ENCODE measurements around the gene RTKN. TPM values are rescaled to one million over a fixed set of nuclear protein-coding genes. Genes with fewer than 3 reads are reported as not detected.

Gene RTKN
- polyA plus RNA-seq, 4 donors = 51.1 to 94.1 (median 69.7) TPM

DNA sequence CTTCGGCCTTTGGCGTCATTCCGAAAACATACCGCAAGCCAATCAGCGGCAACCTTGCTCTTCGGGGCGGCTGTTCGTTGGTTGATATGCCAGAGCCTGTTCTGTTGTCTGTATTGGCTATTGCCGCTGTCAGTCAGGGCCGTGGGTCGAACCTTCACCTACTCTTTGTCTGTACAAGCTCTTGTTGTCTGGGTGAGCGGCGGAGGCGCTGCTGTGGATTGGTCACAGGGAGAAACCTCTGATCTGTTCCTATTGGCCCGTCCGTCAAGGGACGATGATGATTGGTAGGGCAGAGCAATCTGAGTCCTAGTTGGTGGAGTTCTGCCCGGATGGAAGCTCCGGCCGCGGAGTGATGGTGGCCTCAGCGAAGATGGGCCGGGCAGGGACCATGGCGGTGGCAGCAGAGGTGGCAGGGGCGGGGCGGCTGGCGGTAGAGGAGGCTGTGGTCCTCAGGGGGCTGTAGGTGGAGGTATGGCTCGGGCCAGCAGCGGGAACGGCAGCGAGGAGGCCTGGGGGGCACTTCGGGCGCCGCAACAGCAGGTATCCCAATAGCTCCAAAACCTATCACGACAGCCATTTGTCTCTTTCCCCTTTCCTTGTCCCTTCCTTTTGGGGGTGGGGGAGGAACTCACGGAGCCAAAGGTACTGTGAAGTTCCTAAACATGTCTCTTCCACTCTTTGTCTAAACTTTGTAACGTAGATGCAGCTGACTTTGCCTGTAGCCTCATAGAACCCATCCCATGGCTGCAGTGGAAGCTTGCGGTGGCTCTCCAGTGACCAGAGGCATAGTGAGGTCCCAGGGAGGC lies 16.6 kb upstream of the RTKN start, which contains the start of gene WBP1:
WBP1 (plus strand) TSS at position 307 of the 806 bp plus-strand sequence; CDS start at position 472, 165 bp downstream.
- H3K4me3 ChIP-seq (ENCODE audit: low read depth in 1 of 3, low read length in 3 of 3) = peak within 1 kb of the TSS; percentile 39 to 92 (median 72)
- DNase-seq (peak; percentile 100), FAIRE-seq (peak; percentile 70)
- H3K36me3 ChIP-seq (ENCODE audit: control insufficient read depth in 3 of 3, insufficient read depth in 2 of 3, low read depth in 1 of 3, low read length in 3 of 3) = peaks cover 3 to 32% (median 7%) of the 10 kb centered on the region in 3 donors
- no peaks in the 10 kb centered on the region for H3K9me3 ChIP-seq (ENCODE audit: control insufficient read depth in 2 of 2, insufficient read depth in 1 of 2, low read depth in 1 of 2, low read length in 1 of 2)
- no peaks in the 10 kb centered on the region for H3K27me3 ChIP-seq (ENCODE audit: control insufficient read depth in 3 of 3, insufficient read depth in 3 of 3, low read length in 3 of 3)
- WGBS, 3 donors = 0 to 1% (median 0%) methylated on average over 32 to 38 of the region's 38 CpGs
- peak within 1 kb of the TSS; percentile 92 to 98 (median 97) for H3K27ac ChIP-seq (ENCODE audit: low read depth in 1 of 3, low read length in 2 of 3)
- peaks cover 3 to 44% (median 9%) of the 10 kb centered on the region in 3 donors for H3K4me1 ChIP-seq (ENCODE audit: control insufficient read depth in 3 of 3, insufficient read depth in 2 of 3, low read depth in 1 of 3, low read length in 2 of 3)

DNA sequence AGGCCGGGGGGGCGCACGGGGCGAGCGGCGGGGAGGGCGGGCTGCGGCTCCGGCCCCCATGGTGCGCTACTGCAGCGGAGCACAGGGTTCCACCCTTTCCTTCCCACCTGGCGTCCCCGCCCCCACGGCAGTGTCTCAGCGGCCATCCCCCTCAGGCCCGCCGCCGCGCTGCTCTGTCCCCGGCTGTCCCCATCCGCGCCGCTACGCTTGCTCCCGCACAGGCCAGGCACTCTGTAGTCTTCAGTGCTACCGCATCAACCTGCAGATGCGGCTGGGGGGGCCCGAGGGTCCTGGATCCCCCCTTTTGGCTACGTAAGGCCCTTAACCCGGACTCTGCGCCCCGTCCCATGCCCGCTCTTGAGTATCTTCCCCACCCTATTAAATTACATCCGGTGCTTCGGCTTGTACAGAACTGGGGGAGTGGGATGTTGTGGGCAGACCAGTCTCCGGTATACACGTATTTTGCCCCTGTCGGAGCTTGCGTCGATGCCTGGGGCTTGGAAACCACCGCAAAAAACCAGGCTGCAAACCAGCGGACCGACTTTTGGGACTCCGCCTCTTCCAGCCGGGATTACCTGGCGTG lies 15.9 kb upstream of the RTKN start:
- WGBS, 3 donors = 0 to 1% (median 0%) methylated on average over 36 to 46 of the region's 46 CpGs
- Histone ChIP-seq H3K9me3 (ENCODE audit: control insufficient read depth in 2 of 2, insufficient read depth in 1 of 2, low read depth in 1 of 2, low read length in 1 of 2) (no peaks in the 10 kb centered on the region), H3K27ac (ENCODE audit: low read depth in 1 of 3, low read length in 2 of 3) (peak overlapping the region; percentile 92 to 98 (median 97)), H3K27me3 (ENCODE audit: control insufficient read depth in 3 of 3, insufficient read depth in 3 of 3, low read length in 3 of 3) (no peaks in the 10 kb centered on the region), H3K4me3 (ENCODE audit: low read depth in 1 of 3, low read length in 3 of 3) (peak overlapping the region; percentile 39 to 92 (median 67)), H3K36me3 (ENCODE audit: control insufficient read depth in 3 of 3, insufficient read depth in 2 of 3, low read depth in 1 of 3, low read length in 3 of 3) (peaks cover 1 to 26% (median 7%) of the 10 kb centered on the region in 3 donors), H3K4me1 (ENCODE audit: control insufficient read depth in 3 of 3, insufficient read depth in 2 of 3, low read depth in 1 of 3, low read length in 2 of 3) (peaks cover 3 to 37% (median 8%) of the 10 kb centered on the region in 3 donors)
- FAIRE-seq (no peak), DNase-seq (peak in 1 of 2 donors; percentile 66)

- Histone ChIP-seq H3K9me3 (ENCODE audit: control insufficient read depth in 2 of 2, insufficient read depth in 1 of 2, low read depth in 1 of 2, low read length in 1 of 2) (no peaks in the 10 kb centered on the region), H3K36me3 (ENCODE audit: control insufficient read depth in 3 of 3, insufficient read depth in 2 of 3, low read depth in 1 of 3, low read length in 3 of 3) (peaks cover 0 to 21% (median 3%) of the 10 kb centered on the region in 3 donors), H3K27me3 (ENCODE audit: control insufficient read depth in 3 of 3, insufficient read depth in 3 of 3, low read length in 3 of 3) (no peaks in the 10 kb centered on the region), H3K27ac (ENCODE audit: low read depth in 1 of 3, low read length in 2 of 3) (peak overlapping the region; percentile 86 to 98 (median 97)), H3K4me1 (ENCODE audit: control insufficient read depth in 3 of 3, insufficient read depth in 2 of 3, low read depth in 1 of 3, low read length in 2 of 3) (peaks cover 3 to 34% (median 6%) of the 10 kb centered on the region in 3 donors), H3K4me3 (ENCODE audit: low read depth in 1 of 3, low read length in 3 of 3) (peak overlapping the region; percentile 39 to 92 (median 67))
- FAIRE-seq = no peak
- 1% methylated on average over 27 of the region's 27 CpGs for WGBS, 3 donors
- DNase-seq = no peak
These were observed 15.4 kb upstream of the RTKN start for GRCh38 chr2:74457129-74457548.

DNA sequence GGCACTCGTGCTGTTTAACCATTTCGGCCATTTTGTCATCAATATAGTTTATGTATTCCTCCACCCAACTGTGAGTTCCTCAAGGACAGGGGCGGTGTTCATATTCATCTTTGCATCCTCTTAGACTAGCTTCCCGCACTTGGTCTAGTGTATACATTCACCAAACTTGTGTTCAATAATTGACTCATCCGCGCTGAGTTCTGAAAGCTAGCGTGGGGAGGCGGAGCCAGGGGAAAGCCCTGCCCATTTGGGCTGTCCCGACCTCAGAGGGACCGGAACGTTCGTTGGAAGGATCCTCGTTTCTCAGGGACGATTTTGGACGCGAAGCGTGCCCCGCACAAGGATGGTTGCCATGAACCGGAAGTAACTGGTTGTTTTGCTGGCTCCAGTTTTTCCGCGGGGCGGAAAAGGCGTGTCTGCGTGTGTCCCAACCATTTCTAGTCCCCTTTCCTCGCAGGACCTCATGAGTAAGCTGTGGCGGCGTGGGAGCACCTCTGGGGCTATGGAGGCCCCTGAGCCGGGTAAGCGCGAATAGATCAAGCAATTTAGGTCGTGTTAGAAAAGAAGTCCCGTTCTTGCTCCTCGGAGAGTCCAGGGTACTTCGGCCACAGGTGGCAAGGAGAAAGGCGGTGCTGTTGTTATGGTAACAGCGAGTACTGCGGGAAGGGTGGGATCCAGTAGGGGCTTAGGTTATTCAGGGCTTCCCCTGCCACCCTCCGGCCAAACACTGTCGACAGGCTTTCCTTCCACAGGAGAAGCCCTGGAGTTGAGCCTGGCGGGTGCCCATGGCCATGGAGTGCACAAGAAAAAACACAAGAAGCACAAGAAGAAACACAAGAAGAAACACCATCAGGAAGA lies 13.1 kb upstream of the RTKN start, which contains the start of gene INO80B:
INO80B (plus strand) TSS at position 434 of the 858 bp plus-strand sequence; CDS start at position 464, 30 bp downstream.
- Histone ChIP-seq H3K9me3 (ENCODE audit: control insufficient read depth in 2 of 2, insufficient read depth in 1 of 2, low read depth in 1 of 2, low read length in 1 of 2) (no peaks in the 10 kb centered on the region), H3K4me3 (ENCODE audit: low read depth in 1 of 3, low read length in 3 of 3) (peak within 1 kb of the TSS; percentile 50 to 89 (median 55)), H3K27me3 (ENCODE audit: control insufficient read depth in 3 of 3, insufficient read depth in 3 of 3, low read length in 3 of 3) (no peaks in the 10 kb centered on the region), H3K4me1 (ENCODE audit: control insufficient read depth in 3 of 3, insufficient read depth in 2 of 3, low read depth in 1 of 3, low read length in 2 of 3) (peaks cover 3 to 34% (median 6%) of the 10 kb centered on the region in 3 donors), H3K36me3 (ENCODE audit: control insufficient read depth in 3 of 3, insufficient read depth in 2 of 3, low read depth in 1 of 3, low read length in 3 of 3) (peaks cover 0 to 4% (median 0%) of the 10 kb centered on the region in 3 donors), H3K27ac (ENCODE audit: low read depth in 1 of 3, low read length in 2 of 3) (peak within 1 kb of the TSS; percentile 3 to 53 (median 42))
- FAIRE-seq (no peak), DNase-seq (peak; percentile 99)
- WGBS, 3 donors = 0 to 1% (median 1%) methylated on average over 40 of the region's 40 CpGs

- Histone ChIP-seq H3K27ac (ENCODE audit: low read depth in 1 of 3, low read length in 2 of 3) (no peak overlapping the region), H3K36me3 (ENCODE audit: control insufficient read depth in 3 of 3, insufficient read depth in 2 of 3, low read depth in 1 of 3, low read length in 3 of 3) (no peaks in the 10 kb centered on the region), H3K4me1 (ENCODE audit: control insufficient read depth in 3 of 3, insufficient read depth in 2 of 3, low read depth in 1 of 3, low read length in 2 of 3) (peaks cover 3 to 15% (median 3%) of the 10 kb centered on the region in 3 donors), H3K27me3 (ENCODE audit: control insufficient read depth in 3 of 3, insufficient read depth in 3 of 3, low read length in 3 of 3) (no peaks in the 10 kb centered on the region), H3K9me3 (ENCODE audit: control insufficient read depth in 2 of 2, insufficient read depth in 1 of 2, low read depth in 1 of 2, low read length in 1 of 2) (no peaks in the 10 kb centered on the region), H3K4me3 (ENCODE audit: low read depth in 1 of 3, low read length in 3 of 3) (no peak overlapping the region)
- WGBS, 3 donors = 81 to 85% (median 83%) methylated on average over 3 of the region's 3 CpGs
- FAIRE-seq = no peak
- no peak for DNase-seq
These were observed 8.9 kb upstream of the RTKN start for GRCh38 chr2:74450570-74451190.

GRCh38 chr2:74448771-74449170 lies 7.0 kb upstream of the RTKN start:
- no peaks in the 10 kb centered on the region for H3K27me3 ChIP-seq (ENCODE audit: control insufficient read depth in 3 of 3, insufficient read depth in 3 of 3, low read length in 3 of 3)
- H3K4me3 ChIP-seq (ENCODE audit: low read depth in 1 of 3, low read length in 3 of 3) = no peak overlapping the region
- H3K36me3 ChIP-seq (ENCODE audit: control insufficient read depth in 3 of 3, insufficient read depth in 2 of 3, low read depth in 1 of 3, low read length in 3 of 3) = no peaks in the 10 kb centered on the region
- no peak overlapping the region for H3K27ac ChIP-seq (ENCODE audit: low read depth in 1 of 3, low read length in 2 of 3)
- 79 to 84% (median 83%) methylated on average over 2 of the region's 2 CpGs for WGBS, 3 donors
- no peak for DNase-seq
- peaks cover 0 to 12% (median 0%) of the 10 kb centered on the region in 3 donors for H3K4me1 ChIP-seq (ENCODE audit: control insufficient read depth in 3 of 3, insufficient read depth in 2 of 3, low read depth in 1 of 3, low read length in 2 of 3)
- no peak for FAIRE-seq
- H3K9me3 ChIP-seq (ENCODE audit: control insufficient read depth in 2 of 2, insufficient read depth in 1 of 2, low read depth in 1 of 2, low read length in 1 of 2) = no peaks in the 10 kb centered on the region

DNA sequence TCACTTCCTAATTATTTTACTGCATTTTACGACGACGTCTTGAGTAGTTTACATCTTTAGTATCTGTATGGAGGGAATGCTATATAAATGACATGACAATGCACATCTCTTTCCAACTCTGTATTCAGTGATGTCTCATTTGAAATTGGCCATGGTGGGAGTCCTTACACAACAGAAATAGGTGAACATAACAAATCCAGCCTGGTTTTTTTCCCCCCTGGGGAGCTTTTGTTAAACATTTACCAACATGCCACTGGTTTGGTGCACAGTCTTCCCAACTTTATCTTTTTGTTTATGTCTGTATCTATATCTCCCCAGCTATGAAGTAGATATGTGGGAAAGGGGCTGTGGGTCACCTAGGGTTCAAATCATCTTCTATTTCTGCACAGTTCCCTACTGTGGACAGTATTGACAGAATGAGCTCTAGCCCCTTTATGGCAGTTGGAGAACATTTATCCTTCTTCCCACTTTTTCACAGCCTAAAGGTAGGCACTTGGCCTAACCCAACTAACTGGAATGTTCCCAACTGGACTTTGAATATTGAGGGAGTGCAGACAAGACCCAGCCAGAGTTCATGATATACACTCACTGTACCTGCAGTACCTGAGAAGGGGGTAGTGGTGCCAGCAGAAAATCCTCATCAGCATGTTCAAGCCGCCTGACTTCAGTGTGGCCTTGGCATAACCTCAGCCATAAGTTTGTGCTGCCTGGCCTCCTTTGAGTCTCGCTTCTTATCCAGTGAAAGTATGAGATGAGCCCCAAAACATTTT lies 5.7 kb upstream of the RTKN start:
- Histone ChIP-seq H3K4me1 (ENCODE audit: control insufficient read depth in 3 of 3, insufficient read depth in 2 of 3, low read depth in 1 of 3, low read length in 2 of 3) (peaks cover 0 to 17% (median 0%) of the 10 kb centered on the region in 3 donors), H3K36me3 (ENCODE audit: control insufficient read depth in 3 of 3, insufficient read depth in 2 of 3, low read depth in 1 of 3, low read length in 3 of 3) (no peaks in the 10 kb centered on the region), H3K9me3 (ENCODE audit: control insufficient read depth in 2 of 2, insufficient read depth in 1 of 2, low read depth in 1 of 2, low read length in 1 of 2) (no peaks in the 10 kb centered on the region), H3K27ac (ENCODE audit: low read depth in 1 of 3, low read length in 2 of 3) (peak overlapping the region in 2 of 3 donors; percentile 6 to 47), H3K27me3 (ENCODE audit: control insufficient read depth in 3 of 3, insufficient read depth in 3 of 3, low read length in 3 of 3) (no peaks in the 10 kb centered on the region), H3K4me3 (ENCODE audit: low read depth in 1 of 3, low read length in 3 of 3) (no peak overlapping the region)
- 12 to 65% (median 37%) methylated on average over 5 of the region's 5 CpGs for WGBS, 3 donors
- peak; percentile 45 to 90 for DNase-seq
- FAIRE-seq = no peak

Data from small intestine (tissue), 7 donors.